Activated effector memory CD4-positive, alpha-beta T cell treated with Interleukin-2 at 50 U/mL for 16 hours (primary cell): ENCODE data around the gene EHD1.
A peak's percentile ranks its signal among the peaks of the same experiment; 100 is the strongest.

Experiments
- DNase-seq: peaks from one replicate; pipeline ENCODE4 v3.0.0-alpha.2; 2020

The EHD1 gene

GRCh38 chr11:64888729-64889511, 10.5 kb upstream of the EHD1 start:
- no peak for DNase-seq

GRCh38 chr11:64888406-64888728, 9.9 kb upstream of the EHD1 start:
- no peak for DNase-seq

GRCh38 chr11:64887757-64888405, 9.5 kb upstream of the EHD1 start:
- peak; percentile 78 for DNase-seq

- no peak for DNase-seq
Observed at GRCh38 chr11:64887234-64887756, 8.9 kb upstream of the EHD1 start.

- DNase-seq = no peak
Observed at GRCh38 chr11:64885367-64886286, 7.2 kb upstream of the EHD1 start.

- DNase-seq = no peak
Observed at GRCh38 chr11:64884019-64884418, 5.6 kb upstream of the EHD1 start.

GRCh38 chr11:64883575-64883974, 5.2 kb upstream of the EHD1 start:
- DNase-seq = no peak

- no peak for DNase-seq
Observed at GRCh38 chr11:64882243-64882642, 3.8 kb upstream of the EHD1 start.

GRCh38 chr11:64881476-64881875, 3.1 kb upstream of the EHD1 start:
- DNase-seq = no peak

- DNase-seq = no peak
Observed at GRCh38 chr11:64880240-64881001, 2.0 kb upstream of the EHD1 start.

- DNase-seq = no peak
Observed at GRCh38 chr11:64879244-64879900, 951 bp upstream of the EHD1 start.

GRCh38 chr11:64878223-64878493, 263 bp downstream of the EHD1 start:
- DNase-seq = no peak

- no peak for DNase-seq
Observed at GRCh38 chr11:64877390-64878222, 815 bp downstream of the EHD1 start.

GRCh38 chr11:64876835-64877341, 1.5 kb downstream of the EHD1 start:
- DNase-seq = no peak

GRCh38 chr11:64876229-64876750, 2.1 kb downstream of the EHD1 start:
- no peak for DNase-seq

- DNase-seq = no peak
Observed at GRCh38 chr11:64875369-64876228, 2.8 kb downstream of the EHD1 start.

GRCh38 chr11:64874308-64875240, 3.8 kb downstream of the EHD1 start:
- DNase-seq = no peak

- no peak for DNase-seq
Observed at GRCh38 chr11:64872790-64873488, 5.5 kb downstream of the EHD1 start.
